Astrocyte of the spinal cord (primary cell): ENCODE results near the gene TMEM237.
A peak's percentile ranks its signal among the peaks of the same experiment; 100 is the strongest.

ENCODE experiments used
- DNase-seq: peaks from one replicate; pipeline ENCODE4 v3.0.0; 2011; ENCODE audit warnings: low read depth, low spot score
- H3K4me3 ChIP-seq: 2 replicates; pipeline ENCODE4 v1.5.1; 2011; ENCODE audit warnings: low read depth, mild to moderate bottlenecking, low read length, moderate library complexity
- CTCF ChIP-seq: IDR thresholded peaks from 2 replicates; pipeline ENCODE4 v1.5.1; 2012; ENCODE audit warnings: low read depth, mild to moderate bottlenecking, low read length, inconsistent platforms
- in situ Hi-C: cut with HindIII; loops from 2 replicates; pipeline ENCODE4 v1.10.0; 2017; ENCODE audit warnings: low sequenced_read_pairs

The TMEM237 gene

GRCh38 chr2:201656740-201657139 is 13.4 kb upstream of the TMEM237 start:
- no peak for TF ChIP-seq CTCF

GRCh38 chr2:201656102-201656501 is 12.8 kb upstream of the TMEM237 start:
- no peak for TF ChIP-seq CTCF
- DNase-seq, result no peak
- H3K4me3 ChIP-seq, result no peak overlapping the region
- in situ Hi-C loops, result no loop called here

More at GRCh38 chr2:201656740-201657139, 13.4 kb upstream of the TMEM237 start:
- DNase-seq, result no peak
- no peak overlapping the region for H3K4me3 ChIP-seq
- in situ Hi-C loops, result no loop called here

- H3K4me3 ChIP-seq, result no peak overlapping the region
- in situ Hi-C loops, result no loop called here
- TF ChIP-seq CTCF, result no peak
- peak; percentile 74 for DNase-seq
Observed at GRCh38 chr2:201654616-201655384, 11.5 kb upstream of the TMEM237 start.

GRCh38 chr2:201653221-201653620 is 9.9 kb upstream of the TMEM237 start:
- in situ Hi-C loops, result no loop called here
- no peak overlapping the region for H3K4me3 ChIP-seq
- TF ChIP-seq CTCF, result no peak
- DNase-seq, result no peak

GRCh38 chr2:201649442-201649841 is 6.1 kb upstream of the TMEM237 start:
- no peak overlapping the region for H3K4me3 ChIP-seq
- in situ Hi-C loops, result no loop called here
- no peak for DNase-seq
- no peak for TF ChIP-seq CTCF

GRCh38 chr2:201647431-201647830 is 4.1 kb upstream of the TMEM237 start:
- TF ChIP-seq CTCF, result no peak
- in situ Hi-C loops, result no loop called here
- no peak for DNase-seq
- no peak overlapping the region for H3K4me3 ChIP-seq

- peak; percentile 35 for DNase-seq
- in situ Hi-C loops, result no loop called here
- H3K4me3 ChIP-seq, result peak overlapping the region; percentile 72
- TF ChIP-seq CTCF, result no peak
Observed at GRCh38 chr2:201644001-201644400, 698 bp upstream of the TMEM237 start.
